ENCODE results near the gene JOSD2. TPM values are rescaled to one million over a fixed set of nuclear protein-coding genes. Genes with fewer than 3 reads are reported as not detected.
A peak's percentile ranks its signal among the peaks of the same experiment; 100 is the strongest.

Gene JOSD2
- total and polyA plus RNA-seq, 2 of the 4 experiments (the other 2 are of a cell fraction) = 12.2 to 54.1 TPM

- no peak for TF ChIP-seq POLR2A (IDR thresholded peaks at IDR 0.05; ENCODE audit: low read depth, low read length)
Measured at GRCh38 chr19:50512999-50513745, 2.2 kb upstream of the JOSD2 start (continued).

- Histone ChIP-seq H4K91ac (ENCODE audit: insufficient read depth, low read depth, low read length) (no peak overlapping the region), H3K14ac (replicated peaks; ENCODE audit: low read depth, low read length) (no peak overlapping the region), H3K9me3 (ENCODE audit: control insufficient read depth, insufficient read depth, low read length) (no peaks in the 10 kb centered on the region), H3K9me1 (ENCODE audit: insufficient read depth, low read length) (no peaks in the 10 kb centered on the region; the same call in 1 of the 2 replicates), H3K79me1 (ENCODE audit: low read depth in 1 of 2, low read length in 2 of 2) (peaks cover 5 to 10% of the 10 kb centered on the region in 2 experiments; a peak in 3 of 4 replicates), H4K8ac (ENCODE audit: low read depth in 2 of 2, low read length in 2 of 2) (peak overlapping the region in 1 of 2 experiments; percentile 88; a peak in 1 of 4 replicates), H3K4ac (ENCODE audit: low read depth, low read length) (no peak overlapping the region), H3K36me3 (ENCODE audit: control insufficient read depth, insufficient read depth, low read length) (peaks cover 1% of the 10 kb centered on the region; the same call in 1 of the 2 replicates), H4K20me1 (ENCODE audit: insufficient read depth, low read length) (no peaks in the 10 kb centered on the region), H2AK9ac (replicated peaks; ENCODE audit: low read depth, low read length, poor library complexity) (no peak overlapping the region), H2BK120ac (ENCODE audit: low read depth, low read length) (no peak overlapping the region), H3K4me3 (ENCODE audit: insufficient read depth, low read depth, low read length) (no peak overlapping the region), H3K18ac (ENCODE audit: low read depth, low read length) (no peak overlapping the region), H3K56ac (ENCODE audit: extremely low read depth, insufficient read depth, low read length) (no peak overlapping the region), H3K4me1 (ENCODE audit: control insufficient read depth, insufficient read depth, low read length) (peaks cover 3% of the 10 kb centered on the region), H2BK5ac (ENCODE audit: low read depth, low read length, poor library complexity, severe bottlenecking) (no peak overlapping the region), H4K5ac (ENCODE audit: low read depth, low read length) (no peak overlapping the region), H3K23ac (ENCODE audit: low read depth, low read length) (no peak overlapping the region), H2BK20ac (ENCODE audit: low read depth, low read length) (no peak overlapping the region), H2AFZ (replicated peaks; ENCODE audit: low read length, poor library complexity) (no peak overlapping the region), H3K4me2 (ENCODE audit: low read depth, low read length) (no peak overlapping the region; the same call in 1 of the 2 replicates), H3K27me3 (ENCODE audit: control insufficient read depth, insufficient read depth, low read length) (no peaks in the 10 kb centered on the region), H3K27ac (ENCODE audit: insufficient read depth, low read length) (no peak overlapping the region), H2BK15ac (ENCODE audit: low read depth, low read length) (no peak overlapping the region), H2AK5ac (ENCODE audit: low read depth, low read length) (no peak overlapping the region), H3K9ac (ENCODE audit: low read depth, low read length) (no peak overlapping the region)
- POLR2A ChIA-PET (ENCODE audit: unreplicated experiment) = no interaction called here
- TF ChIP-seq RAD21 (IDR thresholded peaks at IDR 0.05; ENCODE audit: low read length) (no peak), NFE2L2 (IDR thresholded peaks at IDR 0.05; ENCODE audit: low read depth, low read length) (no peak), CTCF (conservative IDR thresholded peaks at IDR 0.05; ENCODE audit: low read depth, low read length) (no peak), FOS (IDR thresholded peaks at IDR 0.05; ENCODE audit: low read depth, low read length) (no peak), MAZ (IDR thresholded peaks at IDR 0.05; ENCODE audit: borderline replicate concordance, low read depth, low read length) (no peak), SMC3 (IDR thresholded peaks at IDR 0.05; ENCODE audit: low read depth, low read length) (no peak), POLR2A (IDR thresholded peaks at IDR 0.05; ENCODE audit: low read depth, low read length) (no peak), RCOR1 (IDR thresholded peaks at IDR 0.05; ENCODE audit: insufficient replicate concordance, low read length) (no peak), RFX5 (IDR thresholded peaks at IDR 0.05; ENCODE audit: low read depth, low read length) (no peak)
- no TSS peak for BruUV-seq (replicated peaks)
- 91% methylated on average over 8 of the region's 36 CpGs; no CpG with 5 or more reads in 1 of the 2 experiments for WGBS, 2 experiments (ENCODE audit: extremely low coverage in 2 of 2, insufficient read length in 1 of 2)
- in situ Hi-C loops (cut with MboI; ENCODE audit: low sequenced_read_pairs) (no loop called here), dilution Hi-C loops (cut with HindIII; ENCODE audit: low sequenced_read_pairs, unreplicated experiment) (no loop called here), intact Hi-C loops (cut with micrococcal nuclease) (no loop called here)
- no peak for DNase-seq
- no peak for ATAC-seq (ENCODE audit: low read depth)
- CTCF ChIA-PET = no interaction called here
Measured at GRCh38 chr19:50512112-50512998, 1.4 kb upstream of the JOSD2 start.

All from IMR-90 (cell line).